ENCODE data around the gene TMEM167B.
"Not testable (repeated sequence)": the region's sequence is repeated elsewhere in the genome, so short reads cannot be mapped to it uniquely, and the experiment has no call there.

TMEM167B gene

DNA sequence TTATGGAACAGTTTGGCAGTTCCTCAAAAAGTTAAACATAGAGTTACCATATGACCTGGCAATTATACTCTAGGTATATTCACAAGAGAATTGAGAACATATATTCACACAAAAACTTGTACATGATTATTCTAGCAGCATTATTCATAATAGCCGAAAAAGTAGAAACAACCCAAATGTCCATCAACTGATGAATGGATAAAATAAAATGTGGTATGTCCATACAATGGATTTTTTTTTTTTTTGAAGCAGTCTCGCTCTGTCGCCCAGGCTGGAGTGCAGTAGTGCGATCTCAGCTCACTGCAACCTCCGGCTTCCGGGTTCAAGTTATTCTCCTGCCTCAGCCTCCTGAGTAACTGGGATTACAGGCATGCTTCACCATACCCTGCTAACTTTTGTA, 52.2 kb downstream of the TMEM167B start:
- H3K4me3 ChIP-seq (ENCODE audit: low read depth, low read length); DNase-seq (ENCODE audit: low read depth): not testable (repeated sequence)
